MM.1S (cell line): Measurements from ENCODE around the gene CEPT1.

Source experiments
- DNase-seq: peaks from one replicate; pipeline ENCODE4 v3.0.0-alpha.2; 2015
- H2AFZ ChIP-seq: fragments of 300-600 bp; sonication (generic); 2 replicates; pipeline ENCODE4 v1.6.0; 2016; ENCODE audit warnings: antibody characterized with exemption, low read length
- H3F3A ChIP-seq: fragments of 300-600 bp; sonication (generic); 2 replicates; pipeline ENCODE4 v1.6.1; 2016; ENCODE audit warnings: mild to moderate bottlenecking, antibody characterized with exemption, low read length, moderate library complexity, mixed read lengths; ENCODE audit not compliant: insufficient read depth
- H3K27ac ChIP-seq: fragments of 300-600 bp; sonication (generic); 2 replicates; pipeline ENCODE4 v1.5.1; 2016; ENCODE audit warnings: mild to moderate bottlenecking, low read length
- H3K27me3 ChIP-seq: fragments of 300-600 bp; sonication (generic); replicated peaks from 2 replicates; pipeline ENCODE4 v1.6.0; 2016; ENCODE audit warnings: low read length; ENCODE audit not compliant: insufficient read depth
- H3K36me3 ChIP-seq: fragments of 300-600 bp; sonication (generic); replicated peaks from 2 replicates; pipeline ENCODE4 v1.6.1; 2016; ENCODE audit warnings: mild to moderate bottlenecking, low read length, mixed read lengths; ENCODE audit not compliant: insufficient read depth
- H3K4me1 ChIP-seq: fragments of 300-600 bp; sonication (generic); 2 replicates; pipeline ENCODE4 v1.6.1; 2016; ENCODE audit warnings: low read length, mixed read lengths
- H3K4me2 ChIP-seq: fragments of 300-600 bp; sonication (generic); 2 replicates; pipeline ENCODE4 v1.6.0; 2016; ENCODE audit warnings: low read depth, low read length
- H3K4me3 ChIP-seq: fragments of 300-600 bp; sonication (generic); 2 replicates; pipeline ENCODE4 v1.5.1; 2016; ENCODE audit warnings: low read length, mixed read lengths
- H3K79me2 ChIP-seq: fragments of 300-600 bp; sonication (generic); 2 replicates; pipeline ENCODE4 v1.6.1; 2016; ENCODE audit warnings: mixed run types, low read length, mixed read lengths
- H3K9ac ChIP-seq: fragments of 300-600 bp; sonication (generic); 2 replicates; pipeline ENCODE4 v1.6.1; 2016; ENCODE audit warnings: low read length, mixed read lengths
- H3K9me2 ChIP-seq: fragments of 300-600 bp; sonication (generic); replicated peaks from 2 replicates; pipeline ENCODE4 v1.6.1; 2016; ENCODE audit warnings: mild to moderate bottlenecking, low read length, mixed read lengths; ENCODE audit not compliant: insufficient read depth
- H3K9me3 ChIP-seq: fragments of 300-600 bp; sonication (generic); replicated peaks from 2 replicates; pipeline ENCODE4 v1.6.1; 2016; ENCODE audit warnings: mild to moderate bottlenecking, low read length, mixed read lengths; ENCODE audit not compliant: insufficient read depth
- H4K20me1 ChIP-seq: fragments of 300-600 bp; sonication (generic); 2 replicates; pipeline ENCODE4 v1.6.1; 2016; ENCODE audit warnings: mild to moderate bottlenecking, low read length, moderate library complexity, mixed read lengths; ENCODE audit not compliant: insufficient read depth
- EZH2 ChIP-seq: fragments of 300-600 bp; sonication (generic); optimal IDR thresholded peaks from 2 replicates; pipeline ENCODE3; 2017; ENCODE audit warnings: low read depth, mild to moderate bottlenecking, antibody characterized with exemption, low read length, mixed read lengths
- EZH2phosphoT487 ChIP-seq: fragments of 300-600 bp; sonication (generic); IDR thresholded peaks from 2 replicates; pipeline ENCODE4 v1.6.1; 2018; ENCODE audit warnings: antibody characterized with exemption, low read length
- TF ChIP-seq, protein P1 (sequence below): fragments of 300-600 bp; sonication (generic); IDR thresholded peaks from 2 replicates; pipeline ENCODE4 v1.5.1; 2016; ENCODE audit warnings: antibody characterized with exemption, low read length, mixed read lengths

The CEPT1 gene

DNA sequence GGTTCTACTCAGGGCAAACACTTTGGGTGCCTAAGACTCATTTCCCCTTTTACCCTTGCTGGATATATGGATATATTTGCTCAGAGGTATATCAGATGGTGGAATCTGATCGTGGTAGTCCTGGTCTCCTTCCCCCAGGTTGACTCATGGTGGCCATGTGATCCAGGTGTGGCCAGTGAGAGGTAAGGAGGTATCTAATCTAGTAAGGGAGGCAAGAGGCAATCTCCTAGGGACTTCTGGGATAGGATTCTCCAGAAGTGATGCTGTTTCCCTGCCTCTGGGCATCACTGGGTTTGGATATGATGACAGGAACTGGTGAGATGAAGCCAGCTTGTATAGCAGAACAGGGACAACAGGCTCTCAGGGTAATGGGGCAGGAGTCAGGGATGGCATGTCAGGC, 68.9 kb downstream of the CEPT1 start:
- TF ChIP-seq, protein P1, sequence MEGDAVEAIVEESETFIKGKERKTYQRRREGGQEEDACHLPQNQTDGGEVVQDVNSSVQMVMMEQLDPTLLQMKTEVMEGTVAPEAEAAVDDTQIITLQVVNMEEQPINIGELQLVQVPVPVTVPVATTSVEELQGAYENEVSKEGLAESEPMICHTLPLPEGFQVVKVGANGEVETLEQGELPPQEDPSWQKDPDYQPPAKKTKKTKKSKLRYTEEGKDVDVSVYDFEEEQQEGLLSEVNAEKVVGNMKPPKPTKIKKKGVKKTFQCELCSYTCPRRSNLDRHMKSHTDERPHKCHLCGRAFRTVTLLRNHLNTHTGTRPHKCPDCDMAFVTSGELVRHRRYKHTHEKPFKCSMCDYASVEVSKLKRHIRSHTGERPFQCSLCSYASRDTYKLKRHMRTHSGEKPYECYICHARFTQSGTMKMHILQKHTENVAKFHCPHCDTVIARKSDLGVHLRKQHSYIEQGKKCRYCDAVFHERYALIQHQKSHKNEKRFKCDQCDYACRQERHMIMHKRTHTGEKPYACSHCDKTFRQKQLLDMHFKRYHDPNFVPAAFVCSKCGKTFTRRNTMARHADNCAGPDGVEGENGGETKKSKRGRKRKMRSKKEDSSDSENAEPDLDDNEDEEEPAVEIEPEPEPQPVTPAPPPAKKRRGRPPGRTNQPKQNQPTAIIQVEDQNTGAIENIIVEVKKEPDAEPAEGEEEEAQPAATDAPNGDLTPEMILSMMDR, result no peak
- TF ChIP-seq EZH2 (no peak), EZH2phosphoT487 (no peak)
- H3K4me1 ChIP-seq, result peaks cover 6% of the 10 kb centered on the region; the same call in 1 of the 2 replicates
- no peak for DNase-seq

DNA sequence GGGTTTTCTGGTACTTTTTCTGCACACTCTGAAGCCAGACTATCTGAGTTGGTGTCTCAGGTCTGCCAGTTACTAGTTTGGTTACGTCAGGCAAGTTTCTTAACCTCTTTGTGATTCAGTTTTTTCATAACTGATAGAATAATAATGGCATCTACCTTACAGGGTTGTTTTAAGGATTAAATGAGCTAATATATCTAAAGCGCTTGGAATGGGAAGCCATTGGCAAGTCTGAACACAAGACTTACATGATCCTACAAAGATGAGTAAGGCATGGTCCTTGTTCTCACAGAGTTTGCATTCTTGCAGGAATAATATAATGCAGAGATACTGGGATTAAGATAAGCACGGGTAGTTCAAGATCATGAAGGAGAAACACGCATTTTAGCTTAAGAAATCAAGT, 69.6 kb downstream of the CEPT1 start:
- no peak for DNase-seq
- TF ChIP-seq EZH2 (no peak), EZH2phosphoT487 (no peak)
- TF ChIP-seq, protein P1, result no peak
- H3K9me2 ChIP-seq, result no peaks in the 10 kb centered on the region
- no peaks in the 10 kb centered on the region for H3K9me3 ChIP-seq
- no peak overlapping the region for H3K4me2 ChIP-seq
- H3K27ac ChIP-seq, result no peak overlapping the region
- no peaks in the 10 kb centered on the region for H3F3A ChIP-seq
- no peak overlapping the region for H2AFZ ChIP-seq
- H4K20me1 ChIP-seq, result no peaks in the 10 kb centered on the region
- H3K4me1 ChIP-seq, result peaks cover 10% of the 10 kb centered on the region
- no peak overlapping the region for H3K9ac ChIP-seq
- H3K79me2 ChIP-seq, result no peaks in the 10 kb centered on the region
- no peaks in the 10 kb centered on the region for H3K27me3 ChIP-seq
- no peak overlapping the region for H3K4me3 ChIP-seq
- no peaks in the 10 kb centered on the region for H3K36me3 ChIP-seq

More for the DNA sequence above, 68.9 kb downstream of the CEPT1 start:
- Histone ChIP-seq H3K27me3 (no peaks in the 10 kb centered on the region), H4K20me1 (no peaks in the 10 kb centered on the region), H2AFZ (no peak overlapping the region), H3K9me3 (no peaks in the 10 kb centered on the region), H3F3A (no peaks in the 10 kb centered on the region), H3K27ac (no peak overlapping the region), H3K9me2 (no peaks in the 10 kb centered on the region), H3K4me3 (no peak overlapping the region), H3K9ac (no peak overlapping the region), H3K36me3 (no peaks in the 10 kb centered on the region), H3K79me2 (no peaks in the 10 kb centered on the region), H3K4me2 (no peak overlapping the region)

DNA sequence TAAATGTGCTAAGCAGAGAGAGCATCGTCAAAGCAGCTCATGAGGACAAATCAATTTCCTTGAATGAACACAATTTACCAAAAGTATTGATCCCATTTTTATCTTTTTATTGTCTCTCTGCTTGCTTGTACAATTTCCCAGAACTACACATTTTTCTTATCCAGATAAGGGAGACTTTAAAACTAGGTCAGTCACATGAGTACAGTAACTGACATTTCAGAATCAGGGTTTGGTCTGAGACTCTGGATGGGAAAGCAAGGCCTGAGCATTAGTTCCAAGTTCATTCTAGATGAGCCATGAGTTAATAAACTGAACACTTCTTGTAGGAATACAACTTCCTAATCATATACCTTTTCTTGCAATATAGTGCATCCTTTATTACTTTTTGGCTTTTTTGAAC, 71.9 kb downstream of the CEPT1 start:
- Histone ChIP-seq H3K9ac (no peak overlapping the region), H3K4me1 (peaks cover 28% of the 10 kb centered on the region), H3K4me2 (no peak overlapping the region), H3K27me3 (no peaks in the 10 kb centered on the region), H3K4me3 (no peak overlapping the region), H3K79me2 (no peaks in the 10 kb centered on the region), H2AFZ (no peak overlapping the region), H3K36me3 (no peaks in the 10 kb centered on the region), H3K27ac (no peak overlapping the region), H4K20me1 (no peaks in the 10 kb centered on the region), H3K9me3 (no peaks in the 10 kb centered on the region), H3K9me2 (no peaks in the 10 kb centered on the region), H3F3A (peaks cover 17% of the 10 kb centered on the region)
- TF ChIP-seq EZH2phosphoT487 (no peak), EZH2 (no peak)
- TF ChIP-seq, protein P1, result no peak
- DNase-seq, result no peak
